Mesothelial cell of epicardium (in vitro differentiated cells): ENCODE results near the gene SCTR. TPM values are rescaled to one million over a fixed set of nuclear protein-coding genes. Genes with fewer than 3 reads are reported as not detected.

Experiments
- DNase-seq, 2 experiments: peaks; one replicate each; pipeline ENCODE4 v3.0.0; 2021; ENCODE audit warnings: low spot score in 2 of 2; ENCODE audit not compliant: unreplicated experiment in 2 of 2
- H3K27ac Mint-ChIP-seq: 2 replicates; pipeline ENCODE4 v1.8.0; 2021; ENCODE audit warnings: mixed read lengths
- H3K27me3 Mint-ChIP-seq: 2 replicates; pipeline ENCODE4 v1.8.0; 2021; ENCODE audit warnings: low read depth, mixed read lengths
- H3K36me3 Mint-ChIP-seq: 2 replicates; pipeline ENCODE4 v1.8.0; 2021; ENCODE audit warnings: mixed read lengths
- H3K4me1 Mint-ChIP-seq: 2 replicates; pipeline ENCODE4 v1.8.0; 2021; ENCODE audit warnings: mixed read lengths
- H3K4me3 Mint-ChIP-seq: 2 replicates; pipeline ENCODE4 v1.8.0; 2021; ENCODE audit warnings: mild to moderate bottlenecking, moderate library complexity, mixed read lengths
- H3K9me3 Mint-ChIP-seq: 2 replicates; pipeline ENCODE4 v1.8.0; 2021; ENCODE audit warnings: mixed read lengths
- total RNA-seq: library from RNA; stranded (reverse); gene quantifications from 3 replicates; pipeline ENCODE4 v1.2.1, GENCODE V29; 2021
- TF ChIP-seq, protein P1 (sequence below): fragments of 200-600 bp; sonication (generic); IDR thresholded peaks from one replicate; pipeline ENCODE4 v1.5.0; 2021; ENCODE audit warnings: antibody characterized with exemption; ENCODE audit not compliant: unreplicated experiment

Gene SCTR
- total RNA-seq, 1 donor from 2014 or later, result 1.3 TPM

DNA sequence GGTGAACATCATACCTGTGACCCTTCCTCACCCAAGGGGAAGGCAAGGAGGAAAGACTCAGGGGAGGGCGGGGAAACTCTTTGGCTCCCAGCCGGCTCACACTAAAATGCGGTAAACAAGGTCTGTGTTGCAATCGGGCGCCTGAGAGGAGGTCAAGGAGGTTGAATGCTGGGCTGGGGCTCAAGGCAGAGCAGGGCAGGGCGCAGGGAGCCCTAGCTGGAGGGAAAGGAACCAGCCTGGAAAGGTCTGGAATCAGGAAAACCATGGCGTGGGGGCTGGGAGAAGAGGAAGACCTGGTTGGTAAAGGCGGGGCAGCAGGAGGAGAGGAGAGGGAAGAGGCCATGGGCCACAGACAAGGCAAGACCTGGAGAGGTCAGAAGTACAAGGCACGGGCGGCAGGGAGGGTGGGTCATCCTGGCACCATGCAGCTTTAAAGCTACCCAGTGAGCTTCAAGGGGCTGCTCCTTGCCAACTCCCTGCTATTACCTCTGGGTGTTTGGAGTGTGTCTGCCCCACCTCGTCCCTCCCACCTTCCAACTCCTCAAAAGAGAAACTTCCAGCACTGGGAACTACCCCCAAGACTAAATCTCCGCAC lies 97.4 kb downstream of the SCTR start:
- Mint-ChIP-seq H3K9me3 (peaks cover 2% of the 10 kb centered on the region), H3K36me3 (no peaks in the 10 kb centered on the region), H3K4me3 (no peak overlapping the region), H3K4me1 (peaks cover 20% of the 10 kb centered on the region), H3K27ac (no peak overlapping the region), H3K27me3 (peaks cover 2% of the 10 kb centered on the region)
- TF ChIP-seq, protein P1, sequence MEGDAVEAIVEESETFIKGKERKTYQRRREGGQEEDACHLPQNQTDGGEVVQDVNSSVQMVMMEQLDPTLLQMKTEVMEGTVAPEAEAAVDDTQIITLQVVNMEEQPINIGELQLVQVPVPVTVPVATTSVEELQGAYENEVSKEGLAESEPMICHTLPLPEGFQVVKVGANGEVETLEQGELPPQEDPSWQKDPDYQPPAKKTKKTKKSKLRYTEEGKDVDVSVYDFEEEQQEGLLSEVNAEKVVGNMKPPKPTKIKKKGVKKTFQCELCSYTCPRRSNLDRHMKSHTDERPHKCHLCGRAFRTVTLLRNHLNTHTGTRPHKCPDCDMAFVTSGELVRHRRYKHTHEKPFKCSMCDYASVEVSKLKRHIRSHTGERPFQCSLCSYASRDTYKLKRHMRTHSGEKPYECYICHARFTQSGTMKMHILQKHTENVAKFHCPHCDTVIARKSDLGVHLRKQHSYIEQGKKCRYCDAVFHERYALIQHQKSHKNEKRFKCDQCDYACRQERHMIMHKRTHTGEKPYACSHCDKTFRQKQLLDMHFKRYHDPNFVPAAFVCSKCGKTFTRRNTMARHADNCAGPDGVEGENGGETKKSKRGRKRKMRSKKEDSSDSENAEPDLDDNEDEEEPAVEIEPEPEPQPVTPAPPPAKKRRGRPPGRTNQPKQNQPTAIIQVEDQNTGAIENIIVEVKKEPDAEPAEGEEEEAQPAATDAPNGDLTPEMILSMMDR, result no peak
- no peak for DNase-seq

DNA sequence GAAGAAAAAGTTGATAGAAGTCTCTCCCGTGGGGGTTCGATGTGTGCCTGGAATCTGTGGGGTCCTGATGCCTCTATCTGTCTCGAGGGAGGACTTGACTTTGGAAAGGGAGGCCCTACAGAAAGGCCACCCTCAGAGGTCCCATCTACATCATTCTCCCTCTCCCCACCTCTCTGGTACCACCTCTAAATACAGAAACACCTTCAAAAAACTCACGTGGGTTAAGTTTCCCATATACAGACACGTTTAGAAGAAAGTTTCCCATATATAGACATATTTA lies 97.9 kb downstream of the SCTR start:
- TF ChIP-seq, protein P1, result no peak
- H3K36me3 Mint-ChIP-seq, result no peaks in the 10 kb centered on the region
- peaks cover 8% of the 10 kb centered on the region for H3K9me3 Mint-ChIP-seq
- H3K4me1 Mint-ChIP-seq, result peaks cover 20% of the 10 kb centered on the region
- DNase-seq, result no peak
- no peak overlapping the region for H3K4me3 Mint-ChIP-seq
- H3K27me3 Mint-ChIP-seq, result peaks cover 2% of the 10 kb centered on the region
- no peak overlapping the region for H3K27ac Mint-ChIP-seq

DNA sequence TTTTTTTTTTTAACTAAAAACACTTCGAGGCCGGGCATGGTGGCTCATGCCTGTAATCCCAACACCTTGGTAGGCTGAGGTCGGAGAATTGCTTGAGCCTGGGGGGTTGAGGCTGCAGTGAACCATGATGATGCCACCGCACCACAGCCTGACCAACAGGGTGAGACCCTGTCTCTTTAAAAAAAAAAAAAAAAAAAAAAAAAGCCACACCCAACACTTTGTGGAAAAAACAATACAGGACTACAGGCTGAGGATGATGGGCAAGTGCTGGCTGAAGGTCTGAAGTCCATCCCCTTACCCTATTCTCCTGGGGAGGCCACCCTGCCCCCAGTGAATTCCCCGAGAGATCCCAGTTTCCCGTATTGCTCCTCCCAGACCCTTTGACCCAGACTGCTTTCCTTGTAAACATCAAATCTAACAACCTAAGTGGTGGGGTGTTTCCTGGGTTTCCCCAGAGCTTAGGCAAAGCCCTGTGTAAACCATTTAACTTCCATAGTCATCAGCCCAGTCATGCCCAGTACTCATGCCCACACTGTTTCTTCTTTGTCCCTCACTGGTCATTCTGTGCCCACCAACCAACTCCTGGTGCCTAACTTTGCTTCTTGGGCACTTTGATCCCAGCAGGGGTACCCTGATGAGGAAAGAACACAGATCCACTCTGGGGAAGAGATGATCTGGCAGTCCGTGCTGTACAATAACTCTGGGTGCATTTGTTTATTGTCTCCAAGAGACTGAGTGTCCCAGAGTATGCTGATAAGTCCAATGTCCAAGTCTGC lies 98.5 kb downstream of the SCTR start:
- Mint-ChIP-seq H3K27ac (no peak overlapping the region), H3K9me3 (peaks cover 11% of the 10 kb centered on the region), H3K36me3 (no peaks in the 10 kb centered on the region), H3K27me3 (peaks cover 2% of the 10 kb centered on the region), H3K4me1 (peaks cover 17% of the 10 kb centered on the region), H3K4me3 (no peak overlapping the region)
- TF ChIP-seq, protein P1, result no peak
- no peak for DNase-seq

DNA sequence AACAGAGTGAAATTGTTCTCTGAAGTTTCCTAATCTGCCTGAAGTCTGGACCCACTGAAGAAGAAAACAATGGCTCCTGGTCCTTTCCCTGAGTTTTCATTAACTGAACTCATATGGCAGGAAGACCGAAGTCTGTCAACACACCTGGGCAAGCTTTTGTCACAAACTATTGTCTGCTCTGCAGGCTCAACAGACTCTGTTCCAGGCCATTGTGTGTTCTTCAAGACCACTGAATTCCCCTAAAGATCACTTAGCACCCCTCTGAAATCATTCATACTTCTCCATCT lies 99.2 kb downstream of the SCTR start:
- DNase-seq, result no peak
- Mint-ChIP-seq H3K36me3 (no peaks in the 10 kb centered on the region), H3K4me1 (peaks cover 12% of the 10 kb centered on the region), H3K27ac (no peak overlapping the region), H3K4me3 (no peak overlapping the region), H3K27me3 (peaks cover 2% of the 10 kb centered on the region), H3K9me3 (peaks cover 11% of the 10 kb centered on the region)
- TF ChIP-seq, protein P1, result no peak

DNA sequence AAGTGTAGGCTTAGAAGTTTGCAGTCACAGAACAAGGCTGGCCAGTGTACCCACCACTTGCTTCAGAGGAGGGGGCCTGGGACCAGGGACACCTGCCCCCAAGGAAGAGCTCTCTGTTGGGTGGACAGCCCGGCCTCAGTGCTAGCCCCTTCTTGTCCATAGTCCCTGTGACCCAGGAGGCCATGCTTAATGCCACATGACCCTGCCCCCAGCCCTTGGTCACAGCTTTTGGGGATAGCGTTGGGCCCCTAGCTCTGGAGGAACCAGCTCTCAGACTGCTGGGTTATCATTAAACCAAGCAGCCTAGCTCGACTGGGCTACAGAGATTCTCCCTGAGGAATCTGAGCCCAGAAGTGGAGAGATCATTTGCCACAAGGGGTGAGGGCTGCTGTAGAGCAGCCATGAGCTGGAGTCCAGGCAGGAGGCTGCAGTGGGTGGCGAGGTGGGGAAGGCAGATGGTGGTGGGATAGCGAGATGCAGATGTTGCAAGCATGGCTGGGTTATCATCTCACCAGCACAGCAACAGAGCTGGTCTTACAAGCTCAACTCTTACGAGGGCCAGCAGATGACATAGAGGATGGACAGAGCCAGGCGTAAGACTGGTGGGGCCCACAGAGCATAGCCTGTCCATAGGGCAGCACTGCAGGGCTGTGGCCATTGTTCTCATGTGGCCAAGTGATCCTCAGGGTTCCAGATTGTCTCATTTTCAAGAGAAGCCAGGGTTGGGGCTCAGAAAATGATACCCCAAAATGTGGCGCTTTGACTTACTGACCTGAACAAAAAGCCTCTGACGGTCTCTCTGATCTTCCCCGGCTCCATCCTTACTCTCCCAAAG lies 99.8 kb downstream of the SCTR start:
- Mint-ChIP-seq H3K27ac (no peak overlapping the region), H3K27me3 (peaks cover 2% of the 10 kb centered on the region), H3K4me1 (peaks cover 12% of the 10 kb centered on the region)

More for the DNA sequence above, 99.8 kb downstream of the SCTR start:
- TF ChIP-seq, protein P1, result no peak
- H3K36me3 Mint-ChIP-seq, result no peaks in the 10 kb centered on the region
- no peak for DNase-seq
- H3K9me3 Mint-ChIP-seq, result peaks cover 11% of the 10 kb centered on the region
- no peak overlapping the region for H3K4me3 Mint-ChIP-seq
